CD4-positive, CD25-positive, alpha-beta regulatory T cell (primary cell): ENCODE data around the gene OR5D13. TPM values are rescaled to one million over a fixed set of nuclear protein-coding genes. Genes with fewer than 3 reads are reported as not detected.
A peak's percentile ranks its signal among the peaks of the same experiment; 100 is the strongest.

ENCODE experiments used
- ATAC-seq, 2 donors: fragments of 150-1000 bp; cut with Tn5 transposase; one replicate each; pipeline ENCODE4 v1.10.0; 2021; ENCODE audit warnings: low read depth in 2 of 2, moderate number of reproducible peaks in 2 of 2, moderate library complexity in 1 of 2
- DNase-seq, 3 donors: peaks; one replicate each; pipeline versions ENCODE4 v3.0.0 to v3.0.0-alpha.2; 2012 to 2022; ENCODE audit warnings: mixed read lengths in 1 of 3
- H3K27ac ChIP-seq: one replicate; pipeline ENCODE4 v1.7.0; 2013; ENCODE audit warnings: mild to moderate bottlenecking, low read length; ENCODE audit not compliant: insufficient read depth, poor library complexity, severe bottlenecking
- H3K27me3 ChIP-seq: one replicate; pipeline ENCODE4 v1.7.0; 2013; ENCODE audit warnings: low read length; ENCODE audit not compliant: control insufficient read depth, insufficient read depth
- H3K36me3 ChIP-seq: one replicate; pipeline ENCODE4 v1.7.0; 2013; ENCODE audit warnings: mild to moderate bottlenecking, low read length, moderate library complexity; ENCODE audit not compliant: control insufficient read depth, insufficient read depth
- H3K4me1 ChIP-seq: 2 replicates; pipeline ENCODE4 v1.7.0; 2013; ENCODE audit warnings: mild to moderate bottlenecking, low read length; ENCODE audit not compliant: insufficient read depth, control insufficient read depth, poor library complexity, severe bottlenecking
- H3K4me3 ChIP-seq: one replicate; pipeline ENCODE4 v1.7.0; 2013; ENCODE audit warnings: low read depth, mild to moderate bottlenecking, low read length, moderate library complexity
- H3K9me3 ChIP-seq, 2 experiments: 1 replicate in 1 of 2; 2 replicates in 1 of 2; pipeline ENCODE4 v1.7.0; 2013; ENCODE audit warnings: low read length in 2 of 2, mild to moderate bottlenecking in 1 of 2, moderate library complexity in 1 of 2; ENCODE audit not compliant: control insufficient read depth in 2 of 2
- H3K27ac Mint-ChIP-seq, 3 donors: one replicate each; pipeline ENCODE4 v1.8.0; 2020 to 2022; ENCODE audit warnings: mild to moderate bottlenecking in 3 of 3, mixed read lengths in 3 of 3, moderate library complexity in 2 of 3
- H3K27me3 Mint-ChIP-seq: one replicate; pipeline ENCODE4 v1.8.0; 2022; ENCODE audit warnings: mild to moderate bottlenecking, mixed read lengths
- H3K36me3 Mint-ChIP-seq: one replicate; pipeline ENCODE4 v1.8.0; 2020; ENCODE audit warnings: mixed read lengths
- H3K4me1 Mint-ChIP-seq, 4 donors: one replicate each; pipeline ENCODE4 v1.8.0; 2020 to 2022; ENCODE audit warnings: mixed read lengths in 4 of 4, mild to moderate bottlenecking in 1 of 4
- H3K4me3 Mint-ChIP-seq, 4 donors: one replicate each; pipeline ENCODE4 v1.8.0; 2020 to 2022; ENCODE audit warnings: mild to moderate bottlenecking in 4 of 4, mixed read lengths in 4 of 4, moderate library complexity in 3 of 4
- H3K9me3 Mint-ChIP-seq, 7 donors: one replicate each; pipeline ENCODE4 v1.8.0; 2020 to 2022; ENCODE audit warnings: mixed read lengths in 7 of 7, mild to moderate bottlenecking in 3 of 7, moderate library complexity in 2 of 7
- polyA plus RNA-seq, 4 donors: library from polyadenylated mRNA; unstranded; fragments of 300-500 nt; fragmentation: Illumina TruSeq; gene quantifications; one replicate each; pipeline ENCODE4 v1.2.3, GENCODE V29; 2021
- total RNA-seq: library from RNA; stranded (reverse); gene quantifications from one replicate; pipeline ENCODE4 v1.2.3, GENCODE V29; 2022

The OR5D13 gene, protein sequence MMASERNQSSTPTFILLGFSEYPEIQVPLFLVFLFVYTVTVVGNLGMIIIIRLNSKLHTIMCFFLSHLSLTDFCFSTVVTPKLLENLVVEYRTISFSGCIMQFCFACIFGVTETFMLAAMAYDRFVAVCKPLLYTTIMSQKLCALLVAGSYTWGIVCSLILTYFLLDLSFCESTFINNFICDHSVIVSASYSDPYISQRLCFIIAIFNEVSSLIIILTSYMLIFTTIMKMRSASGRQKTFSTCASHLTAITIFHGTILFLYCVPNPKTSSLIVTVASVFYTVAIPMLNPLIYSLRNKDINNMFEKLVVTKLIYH
- total RNA-seq (not detected), polyA plus RNA-seq (not detected)

DNA sequence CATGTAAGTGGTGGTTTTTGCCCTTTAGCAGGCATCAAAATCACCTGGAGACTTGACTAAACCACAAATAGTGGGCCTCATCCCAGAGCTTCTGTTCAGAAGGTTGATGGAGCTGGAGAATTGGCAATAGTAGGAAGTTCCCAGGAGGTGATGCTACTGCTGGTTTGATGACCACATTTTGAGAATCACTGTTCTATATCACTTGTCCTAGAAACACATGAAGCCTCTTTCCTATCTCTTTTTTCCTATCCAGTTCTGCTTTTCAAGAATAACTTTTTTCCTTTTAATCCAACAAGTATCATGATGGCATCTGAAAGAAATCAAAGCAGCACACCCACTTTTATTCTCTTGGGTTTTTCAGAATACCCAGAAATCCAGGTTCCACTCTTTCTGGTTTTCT is at the start of gene OR5D13:
Gene OR5D13 (plus strand): TSS at position 301 of the 400 bp plus-strand sequence. CDS start 0 bp downstream, at position 301.
- H3K36me3 ChIP-seq, result no peaks in the 10 kb centered on the region
- ATAC-seq (no peak), DNase-seq (no peak)
- Mint-ChIP-seq H3K27me3 (no peaks in the 10 kb centered on the region), H3K9me3 (peaks cover 1 to 23% (median 8%) of the 10 kb centered on the region in 7 donors), H3K4me1 (no peaks in the 10 kb centered on the region), H3K4me3 (no peak within 1 kb of the TSS), H3K27ac (no peak within 1 kb of the TSS), H3K36me3 (no peaks in the 10 kb centered on the region)
- H3K4me1 ChIP-seq, result no peaks in the 10 kb centered on the region
- H3K27ac ChIP-seq, result no peak within 1 kb of the TSS
- H3K27me3 ChIP-seq, result no peaks in the 10 kb centered on the region
- H3K9me3 ChIP-seq, result peaks cover 0 to 2% of the 10 kb centered on the region in 2 experiments
- H3K4me3 ChIP-seq, result no peak within 1 kb of the TSS

DNA sequence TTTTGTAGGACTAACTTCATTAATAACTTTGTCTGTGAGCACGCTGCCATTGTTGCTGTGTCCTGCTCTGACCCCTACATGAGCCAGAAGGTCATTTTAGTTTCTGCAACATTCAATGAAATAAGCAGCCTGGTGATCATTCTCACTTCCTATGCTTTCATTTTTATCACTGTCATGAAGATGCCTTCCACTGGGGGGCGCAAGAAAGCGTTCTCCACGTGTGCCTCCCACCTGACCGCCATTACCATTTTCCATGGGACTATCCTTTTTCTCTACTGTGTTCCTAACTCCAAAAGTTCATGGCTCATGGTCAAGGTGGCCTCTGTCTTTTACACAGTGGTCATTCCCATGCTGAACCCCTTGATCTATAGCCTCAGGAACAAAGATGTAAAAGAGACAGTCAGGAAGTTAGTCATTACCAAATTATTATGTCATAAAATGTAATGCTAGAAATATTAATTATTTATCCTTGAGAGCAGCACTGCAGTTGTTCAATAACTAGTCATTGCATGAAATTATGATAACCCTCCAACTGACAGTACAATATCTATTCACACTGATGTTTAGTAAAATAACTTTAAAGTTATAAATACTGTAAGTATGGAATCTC is 46.4 kb upstream of the OR5D13 start:
- H3K36me3 Mint-ChIP-seq, result no peaks in the 10 kb centered on the region
- peaks cover 0 to 19% (median 5%) of the 10 kb centered on the region in 7 donors for H3K9me3 Mint-ChIP-seq
- no peak overlapping the region for H3K27ac ChIP-seq
- H3K4me1 Mint-ChIP-seq, result no peaks in the 10 kb centered on the region
- no peak overlapping the region for H3K4me3 Mint-ChIP-seq
- peaks cover 0 to 2% of the 10 kb centered on the region in 2 experiments for H3K9me3 ChIP-seq
- no peak for ATAC-seq
- no peaks in the 10 kb centered on the region for H3K36me3 ChIP-seq
- H3K27me3 ChIP-seq, result no peaks in the 10 kb centered on the region
- no peak for DNase-seq
- no peaks in the 10 kb centered on the region for H3K27me3 Mint-ChIP-seq
- H3K4me1 ChIP-seq, result no peaks in the 10 kb centered on the region
- no peak overlapping the region for H3K4me3 ChIP-seq
- peak overlapping the region in 1 of 3 donors; percentile 57 for H3K27ac Mint-ChIP-seq

DNA sequence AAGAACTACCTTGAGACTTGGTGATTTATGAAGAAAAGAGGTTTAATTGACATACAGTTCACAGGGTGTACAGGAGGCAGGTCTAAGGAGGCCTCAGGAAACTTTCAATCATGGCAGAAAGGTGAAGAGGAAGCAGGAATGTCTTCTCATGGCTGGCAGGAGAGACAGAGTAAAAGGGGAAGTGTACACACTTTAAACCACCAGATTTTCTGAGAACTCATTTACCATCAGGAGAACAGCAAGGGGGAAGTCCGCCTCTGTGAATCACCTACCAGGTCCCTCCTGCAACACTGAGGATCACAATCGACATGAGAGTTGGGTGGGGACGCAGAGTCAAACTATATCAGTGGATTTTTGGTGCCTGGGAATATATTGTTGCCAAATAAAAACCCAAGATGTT is 40.3 kb upstream of the OR5D13 start:
- H3K27me3 Mint-ChIP-seq, result no peaks in the 10 kb centered on the region
- H3K36me3 ChIP-seq, result no peaks in the 10 kb centered on the region
- no peak for DNase-seq
- no peak overlapping the region for H3K27ac ChIP-seq
- peaks cover 0 to 13% of the 10 kb centered on the region in 2 experiments for H3K9me3 ChIP-seq
- peaks cover 2 to 18% (median 13%) of the 10 kb centered on the region in 7 donors for H3K9me3 Mint-ChIP-seq
- no peaks in the 10 kb centered on the region for H3K27me3 ChIP-seq
- no peaks in the 10 kb centered on the region for H3K4me1 Mint-ChIP-seq
- no peak for ATAC-seq
- H3K4me3 ChIP-seq, result no peak overlapping the region
- no peak overlapping the region for H3K27ac Mint-ChIP-seq
- no peak overlapping the region for H3K4me3 Mint-ChIP-seq
- H3K4me1 ChIP-seq, result no peaks in the 10 kb centered on the region
- no peaks in the 10 kb centered on the region for H3K36me3 Mint-ChIP-seq

DNA sequence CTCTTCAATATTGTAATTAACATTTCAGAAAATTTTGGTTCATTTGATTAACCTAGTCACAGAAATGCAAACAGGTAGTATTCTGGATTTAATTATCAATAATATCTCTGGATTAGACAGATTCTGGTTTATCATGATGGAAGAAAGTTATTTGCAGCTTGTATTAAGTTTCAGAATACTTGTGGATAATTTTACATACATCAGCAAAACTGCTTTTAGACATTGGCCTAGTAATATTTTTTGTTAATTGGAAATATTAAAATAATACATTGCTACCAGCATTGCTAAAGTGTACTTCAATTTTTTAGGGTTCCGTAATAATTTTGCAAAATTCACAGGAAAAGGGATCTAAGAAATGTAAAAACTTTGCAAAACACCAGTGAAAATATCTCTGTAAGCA is 18.4 kb downstream of the OR5D13 start:
- Histone ChIP-seq H3K9me3 (peaks cover 0 to 8% of the 10 kb centered on the region in 2 experiments), H3K27ac (no peak overlapping the region), H3K27me3 (no peaks in the 10 kb centered on the region), H3K4me1 (no peaks in the 10 kb centered on the region), H3K36me3 (no peaks in the 10 kb centered on the region), H3K4me3 (no peak overlapping the region)
- no peak overlapping the region for H3K27ac Mint-ChIP-seq
- H3K27me3 Mint-ChIP-seq, result no peaks in the 10 kb centered on the region
- no peak overlapping the region for H3K4me3 Mint-ChIP-seq
- no peak for ATAC-seq
- no peaks in the 10 kb centered on the region for H3K36me3 Mint-ChIP-seq
- H3K9me3 Mint-ChIP-seq, result peaks cover 0 to 29% (median 6%) of the 10 kb centered on the region in 7 donors
- H3K4me1 Mint-ChIP-seq, result no peaks in the 10 kb centered on the region
- no peak for DNase-seq

DNA sequence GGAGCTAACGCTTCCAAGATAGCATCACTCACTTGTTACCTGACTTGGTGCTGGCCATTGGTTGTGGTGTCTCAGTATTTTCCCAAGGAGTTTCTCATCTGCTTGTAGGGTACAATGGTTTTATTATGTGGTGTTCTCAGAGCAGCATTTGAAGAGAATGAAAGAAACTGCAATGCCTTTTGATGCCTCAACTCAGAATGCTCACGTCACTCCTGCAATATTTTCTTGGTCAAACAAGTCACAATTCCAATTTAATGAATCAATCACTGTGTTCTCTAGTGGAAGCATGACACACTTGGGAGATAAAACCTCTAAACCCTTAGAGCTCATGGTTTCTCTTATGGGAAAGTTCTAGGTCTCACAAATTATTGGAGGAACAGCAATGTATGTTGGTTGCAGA is 20.1 kb downstream of the OR5D13 start:
- no peaks in the 10 kb centered on the region for H3K4me1 ChIP-seq
- Mint-ChIP-seq H3K4me1 (no peaks in the 10 kb centered on the region), H3K27ac (no peak overlapping the region), H3K36me3 (no peaks in the 10 kb centered on the region), H3K9me3 (peaks cover 0 to 25% (median 5%) of the 10 kb centered on the region in 7 donors), H3K4me3 (no peak overlapping the region), H3K27me3 (no peaks in the 10 kb centered on the region)
- no peak overlapping the region for H3K4me3 ChIP-seq
- H3K36me3 ChIP-seq, result no peaks in the 10 kb centered on the region
- H3K27ac ChIP-seq, result no peak overlapping the region
- peaks cover 0 to 8% of the 10 kb centered on the region in 2 experiments for H3K9me3 ChIP-seq
- no peaks in the 10 kb centered on the region for H3K27me3 ChIP-seq
- ATAC-seq (no peak), DNase-seq (no peak)

DNA sequence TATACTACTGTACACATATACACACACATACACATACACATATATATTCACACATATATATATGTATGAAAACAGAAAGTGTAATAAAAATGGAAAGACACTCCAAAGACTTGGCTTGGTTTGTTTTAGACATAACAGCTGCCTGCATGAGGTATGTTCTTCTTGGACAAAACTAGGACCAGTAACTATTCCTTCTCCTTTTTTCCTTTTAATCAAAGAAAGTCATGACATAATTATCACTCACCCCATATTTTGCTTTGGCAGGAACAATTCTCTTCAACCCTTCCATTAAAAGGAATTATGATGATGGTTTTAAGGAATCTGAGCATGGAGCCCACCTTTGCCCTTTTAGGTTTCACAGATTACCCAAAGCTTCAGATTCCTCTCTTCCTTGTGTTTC is 22.0 kb downstream of the OR5D13 start, which contains the start of gene OR5D14:
Gene OR5D14 (plus strand): TSS at position 301 of the 400 bp plus-strand sequence. CDS start 0 bp downstream, at position 301.
- H3K4me1 Mint-ChIP-seq, result no peaks in the 10 kb centered on the region
- Histone ChIP-seq H3K4me3 (no peak within 1 kb of the TSS), H3K36me3 (no peaks in the 10 kb centered on the region), H3K4me1 (no peaks in the 10 kb centered on the region), H3K27ac (no peak within 1 kb of the TSS), H3K27me3 (no peaks in the 10 kb centered on the region), H3K9me3 (peaks cover 0 to 8% of the 10 kb centered on the region in 2 experiments)
- H3K27ac Mint-ChIP-seq, result no peak within 1 kb of the TSS
- no peaks in the 10 kb centered on the region for H3K27me3 Mint-ChIP-seq
- DNase-seq, result no peak
- no peak for ATAC-seq
- no peaks in the 10 kb centered on the region for H3K36me3 Mint-ChIP-seq
- peaks cover 0 to 34% (median 7%) of the 10 kb centered on the region in 7 donors for H3K9me3 Mint-ChIP-seq
- no peak within 1 kb of the TSS for H3K4me3 Mint-ChIP-seq

DNA sequence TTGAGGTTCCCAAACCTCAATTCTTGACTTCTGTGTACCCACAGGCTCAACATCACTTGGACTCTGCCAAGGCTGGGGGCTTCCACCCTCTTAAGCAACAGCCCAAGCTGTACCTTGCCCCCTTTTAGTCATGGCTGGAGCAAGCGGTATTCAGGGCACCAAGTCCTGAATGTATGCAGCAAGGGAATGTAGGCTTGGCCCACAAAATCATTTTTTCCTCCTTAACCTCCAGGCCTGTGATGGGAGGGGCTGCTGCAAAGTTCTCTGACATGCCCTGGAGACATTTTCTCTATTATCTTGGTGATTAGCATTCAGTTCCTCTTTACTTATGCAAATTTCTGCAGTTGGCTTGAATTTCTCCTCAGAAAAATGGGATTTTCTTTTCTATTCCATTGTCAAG is 33.0 kb downstream of the OR5D13 start:
- no peak overlapping the region for H3K27ac Mint-ChIP-seq
- no peaks in the 10 kb centered on the region for H3K36me3 ChIP-seq
- peaks cover 2 to 24% (median 12%) of the 10 kb centered on the region in 7 donors for H3K9me3 Mint-ChIP-seq
- no peaks in the 10 kb centered on the region for H3K4me1 ChIP-seq
- no peaks in the 10 kb centered on the region for H3K27me3 ChIP-seq
- H3K4me1 Mint-ChIP-seq, result peaks cover 0 to 6% (median 0%) of the 10 kb centered on the region in 4 donors
- H3K4me3 Mint-ChIP-seq, result no peak overlapping the region
- H3K27me3 Mint-ChIP-seq, result no peaks in the 10 kb centered on the region
- no peak for ATAC-seq
- no peak overlapping the region for H3K4me3 ChIP-seq
- no peaks in the 10 kb centered on the region for H3K36me3 Mint-ChIP-seq
- DNase-seq, result no peak
- peaks cover 6 to 14% of the 10 kb centered on the region in 2 experiments for H3K9me3 ChIP-seq
- no peak overlapping the region for H3K27ac ChIP-seq
